ENCODE results near the gene AMPD2. TPM values are rescaled to one million over a fixed set of nuclear protein-coding genes. Genes with fewer than 3 reads are reported as not detected.

AMPD2 gene
- total RNA-seq, 4 donors from 2014 or later, result 23.7 to 38.8 (median 33.2) TPM

GRCh38 chr1:109609881-109610280 is 9.8 kb upstream of the AMPD2 start:
- Histone ChIP-seq H3K9me3 (no peaks in the 10 kb centered on the region), H3K4me1 (peaks cover 0 to 3% (median 0%) of the 10 kb centered on the region in 4 donors), H3K27ac (replicated peaks in 1 of 4) (no peak overlapping the region), H3K4me3 (no peak overlapping the region), H3K36me3 (no peaks in the 10 kb centered on the region), H3K27me3 (no peaks in the 10 kb centered on the region)
- intact Hi-C loops (cut with DNase I), result no loop called here
- WGBS, result 96% methylated on average over 3 of the region's 3 CpGs
- TF ChIP-seq POLR2AphosphoS5 (IDR thresholded peaks at IDR 0.05) (no peak), CTCF (IDR thresholded peaks at IDR 0.05) (no peak), EP300 (IDR thresholded peaks at IDR 0.05) (no peak), POLR2A (IDR thresholded peaks at IDR 0.05; ENCODE audit: low read depth) (no peak)
- DNase-seq (ENCODE audit: extremely low spot score), result no peak

GRCh38 chr1:109610609-109611307 is 8.9 kb upstream of the AMPD2 start:
- Histone ChIP-seq H3K4me1 (peaks cover 0 to 3% (median 0%) of the 10 kb centered on the region in 4 donors), H3K27me3 (no peaks in the 10 kb centered on the region), H3K9me3 (no peaks in the 10 kb centered on the region), H3K4me3 (no peak overlapping the region), H3K27ac (replicated peaks in 1 of 4) (no peak overlapping the region), H3K36me3 (no peaks in the 10 kb centered on the region)
- intact Hi-C loops (cut with DNase I), result no loop called here
- 68% methylated on average over 3 of the region's 3 CpGs for WGBS
- DNase-seq (ENCODE audit: extremely low spot score), result no peak
- TF ChIP-seq CTCF (IDR thresholded peaks at IDR 0.05), result no peak
- TF ChIP-seq POLR2A (IDR thresholded peaks at IDR 0.05; ENCODE audit: low read depth), result no peak
- TF ChIP-seq EP300 (IDR thresholded peaks at IDR 0.05), result no peak
- TF ChIP-seq POLR2AphosphoS5 (IDR thresholded peaks at IDR 0.05), result no peak

- TF ChIP-seq EP300 (IDR thresholded peaks at IDR 0.05), result no peak
- no peak for TF ChIP-seq POLR2AphosphoS5 (IDR thresholded peaks at IDR 0.05)
These were observed 8.2 kb upstream of the AMPD2 start for GRCh38 chr1:109611308-109611990.

GRCh38 chr1:109613361-109614147 is 6.1 kb upstream of the AMPD2 start:
- Histone ChIP-seq H3K36me3 (no peaks in the 10 kb centered on the region), H3K27me3 (no peaks in the 10 kb centered on the region), H3K4me1 (peaks cover 0 to 3% (median 0%) of the 10 kb centered on the region in 4 donors), H3K27ac (replicated peaks in 1 of 4) (no peak overlapping the region), H3K4me3 (no peak overlapping the region), H3K9me3 (no peaks in the 10 kb centered on the region)
- intact Hi-C loops (cut with DNase I), result no loop called here
- TF ChIP-seq CTCF (IDR thresholded peaks at IDR 0.05) (no peak), POLR2AphosphoS5 (IDR thresholded peaks at IDR 0.05) (no peak)
- WGBS, result 62% methylated on average over 7 of the region's 7 CpGs
- DNase-seq (ENCODE audit: extremely low spot score), result no peak

More at GRCh38 chr1:109611308-109611990, 8.2 kb upstream of the AMPD2 start:
- WGBS, result 93% methylated on average over 13 of the region's 13 CpGs
- Histone ChIP-seq H3K36me3 (no peaks in the 10 kb centered on the region), H3K4me3 (no peak overlapping the region), H3K27ac (replicated peaks in 1 of 4) (no peak overlapping the region), H3K4me1 (peaks cover 0 to 3% (median 0%) of the 10 kb centered on the region in 4 donors), H3K9me3 (no peaks in the 10 kb centered on the region), H3K27me3 (no peaks in the 10 kb centered on the region)
- intact Hi-C loops (cut with DNase I), result no loop called here
- no peak for DNase-seq (ENCODE audit: extremely low spot score)

- Histone ChIP-seq H3K4me3 (no peak overlapping the region), H3K9me3 (no peaks in the 10 kb centered on the region)
- WGBS, result 41% methylated on average over 2 of the region's 3 CpGs
These were observed 3.8 kb upstream of the AMPD2 start for GRCh38 chr1:109615879-109616278.

More at GRCh38 chr1:109615879-109616278, 3.8 kb upstream of the AMPD2 start:
- peak overlapping the region in 2 of 4 donors; percentile 38 to 39 for H3K27ac ChIP-seq (replicated peaks in 1 of 4)
- intact Hi-C loops (cut with DNase I), result no loop called here
- DNase-seq (ENCODE audit: extremely low spot score), result no peak
- H3K4me1 ChIP-seq, result peaks cover 15 to 20% (median 18%) of the 10 kb centered on the region in 4 donors
- no peaks in the 10 kb centered on the region for H3K27me3 ChIP-seq
- no peaks in the 10 kb centered on the region for H3K36me3 ChIP-seq
- TF ChIP-seq POLR2AphosphoS5 (IDR thresholded peaks at IDR 0.05) (peak in 1 of 2 donors; percentile 39), EP300 (IDR thresholded peaks at IDR 0.05) (no peak), POLR2A (IDR thresholded peaks at IDR 0.05; ENCODE audit: low read depth) (no peak)
